Measurements from ENCODE around the gene SCAF4.
"Not testable (repeated sequence)": the region's sequence is repeated elsewhere in the genome, so short reads cannot be mapped to it uniquely, and the experiment has no call there.

SCAF4 gene

GRCh38 chr21:31654821-31655580 is 76.9 kb downstream of the SCAF4 start:
- not testable (repeated sequence) for DNase-seq (ENCODE audit: insufficient read length, low spot score); FAIRE-seq

DNA sequence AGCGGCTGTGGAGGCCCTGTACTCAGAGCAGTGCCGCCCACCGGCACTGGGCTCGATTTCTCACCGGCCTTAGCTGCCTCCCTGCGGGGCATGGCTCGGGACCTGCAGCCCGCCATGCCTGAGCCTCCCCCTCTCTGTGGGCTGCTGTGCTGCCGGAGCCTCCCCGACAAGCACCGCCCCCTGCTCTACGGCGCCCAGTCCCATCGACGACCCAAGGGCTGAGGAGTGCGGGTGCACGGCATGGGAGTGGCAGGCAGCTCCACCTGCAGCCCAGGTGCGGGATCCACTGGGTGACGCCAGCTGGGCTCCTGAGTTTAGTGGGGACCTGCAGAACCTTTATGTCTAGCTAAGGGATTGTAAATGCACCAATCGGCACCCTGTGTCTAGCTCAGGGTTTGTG is 77.6 kb downstream of the SCAF4 start:
- no peak for FAIRE-seq
- no peak for DNase-seq (ENCODE audit: insufficient read length, low spot score)

DNA sequence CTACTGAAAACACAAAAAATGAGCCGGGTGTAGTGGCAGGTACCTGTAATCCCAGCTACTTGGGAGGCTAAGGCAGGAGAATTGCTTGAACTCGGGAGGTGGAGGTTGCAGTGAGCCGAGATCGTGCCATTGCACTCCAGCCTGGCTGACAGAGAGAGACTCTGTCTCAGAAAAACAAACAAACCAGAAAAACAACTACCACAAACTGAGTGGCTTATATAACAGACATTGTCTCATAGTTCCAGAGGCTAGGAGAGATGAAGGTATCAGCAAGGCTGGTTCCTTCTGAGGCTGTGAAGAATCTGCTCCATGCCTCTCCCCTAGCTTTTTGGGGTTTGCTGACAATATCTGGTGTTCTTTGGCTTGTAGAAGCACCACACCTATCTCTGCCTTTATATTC is 80.4 kb downstream of the SCAF4 start:
- not testable (repeated sequence) for FAIRE-seq; DNase-seq (ENCODE audit: insufficient read length, low spot score)

- DNase-seq (ENCODE audit: insufficient read length, low spot score) (no peak), FAIRE-seq (no peak)
These were observed 81.0 kb downstream of the SCAF4 start for GRCh38 chr21:31650930-31651329.

DNA sequence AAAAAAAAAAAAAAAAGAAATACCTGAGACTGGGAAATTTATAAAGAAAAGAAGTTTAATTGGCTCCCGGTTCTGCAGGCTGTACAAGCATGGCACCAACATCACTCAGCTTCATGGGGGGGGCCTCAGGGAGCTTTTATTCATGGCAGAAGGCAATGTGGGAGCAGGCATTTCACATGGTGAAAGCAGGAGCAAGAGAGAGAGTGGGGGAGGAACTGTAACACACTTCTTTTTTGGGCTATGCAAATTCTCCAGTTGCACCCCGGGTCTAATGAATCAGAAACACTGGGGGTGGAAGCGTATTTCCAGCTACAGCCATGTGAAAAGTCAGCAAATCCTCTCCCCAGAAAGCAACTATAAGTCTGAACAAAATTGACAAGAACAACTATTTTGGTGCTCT is 84.3 kb downstream of the SCAF4 start:
- FAIRE-seq = no peak
- DNase-seq (ENCODE audit: insufficient read length, low spot score) = no peak

DNA sequence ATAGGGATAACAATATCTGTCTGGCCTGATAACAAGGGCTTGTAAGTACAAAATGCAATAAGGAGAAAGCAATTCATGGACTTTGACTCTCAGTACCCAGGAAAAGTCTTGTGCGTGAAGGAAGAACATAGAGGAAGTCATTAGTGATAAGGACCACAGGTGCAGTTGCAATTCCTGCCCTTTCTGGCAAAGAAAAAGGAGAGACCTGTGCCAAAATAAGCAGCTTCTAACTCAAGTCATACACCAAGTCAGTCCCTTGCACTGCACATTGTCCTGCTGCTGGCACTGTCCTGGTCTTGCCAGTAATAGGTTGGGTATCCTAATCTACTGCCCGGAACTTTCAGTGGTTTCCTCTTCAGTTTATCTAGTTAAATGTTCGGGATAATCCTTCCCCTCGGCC is 87.3 kb downstream of the SCAF4 start:
- FAIRE-seq = no peak

GRCh38 chr21:31641416-31641922 is 90.4 kb downstream of the SCAF4 start:
- DNase-seq (ENCODE audit: insufficient read length, low spot score) (no peak), FAIRE-seq (no peak)

More for the DNA sequence above, 87.3 kb downstream of the SCAF4 start:
- no peak for DNase-seq (ENCODE audit: insufficient read length, low spot score)

DNA sequence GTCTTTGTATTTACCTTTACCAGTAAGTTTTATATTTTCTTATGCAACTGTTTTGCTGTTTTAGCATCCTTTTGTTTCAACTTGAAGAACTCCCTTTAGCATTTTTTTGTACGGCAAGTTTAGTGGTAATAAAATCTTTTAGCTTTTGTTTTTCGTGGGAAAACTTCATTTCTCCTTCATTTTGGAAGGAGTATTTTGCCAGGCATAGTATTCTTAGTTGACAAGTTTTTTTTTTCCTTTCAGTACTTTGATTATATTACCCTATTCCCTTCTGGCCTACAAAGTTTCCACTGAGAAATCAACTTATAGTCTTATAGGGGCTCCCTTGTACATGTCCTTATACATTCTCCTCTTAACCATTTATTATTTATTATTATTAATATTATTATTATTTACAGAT is 95.0 kb downstream of the SCAF4 start:
- FAIRE-seq = no peak
- no peak for DNase-seq (ENCODE audit: insufficient read length, low spot score)

GRCh38 chr21:31634993-31635392 is 96.9 kb downstream of the SCAF4 start:
- DNase-seq (ENCODE audit: insufficient read length, low spot score) (no peak), FAIRE-seq (no peak)

DNA sequence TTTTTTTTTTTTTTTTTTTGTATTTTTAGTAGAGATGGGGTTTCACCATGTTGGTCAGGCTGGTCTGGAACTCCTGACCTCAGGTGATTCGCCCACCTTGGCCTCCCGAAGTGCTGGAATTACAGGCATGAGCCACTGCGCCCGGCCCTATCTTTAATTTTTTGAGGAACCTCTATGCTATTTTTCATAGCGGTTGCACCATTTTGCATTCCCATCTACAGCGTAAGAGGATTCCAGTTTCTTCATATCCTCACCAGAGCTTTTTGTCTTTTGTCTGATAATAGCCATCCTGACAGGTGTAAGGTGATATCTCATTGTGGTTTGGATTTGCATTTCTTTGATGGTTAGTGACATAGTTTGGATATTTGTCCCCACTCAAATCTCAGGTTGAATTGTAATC is 100.0 kb downstream of the SCAF4 start:
- not testable (repeated sequence) for DNase-seq (ENCODE audit: insufficient read length, low spot score); FAIRE-seq

GRCh38 chr21:31629972-31630711 is 101.8 kb downstream of the SCAF4 start:
- DNase-seq (ENCODE audit: insufficient read length, low spot score) (peak; percentile 53), FAIRE-seq (no peak)

DNA sequence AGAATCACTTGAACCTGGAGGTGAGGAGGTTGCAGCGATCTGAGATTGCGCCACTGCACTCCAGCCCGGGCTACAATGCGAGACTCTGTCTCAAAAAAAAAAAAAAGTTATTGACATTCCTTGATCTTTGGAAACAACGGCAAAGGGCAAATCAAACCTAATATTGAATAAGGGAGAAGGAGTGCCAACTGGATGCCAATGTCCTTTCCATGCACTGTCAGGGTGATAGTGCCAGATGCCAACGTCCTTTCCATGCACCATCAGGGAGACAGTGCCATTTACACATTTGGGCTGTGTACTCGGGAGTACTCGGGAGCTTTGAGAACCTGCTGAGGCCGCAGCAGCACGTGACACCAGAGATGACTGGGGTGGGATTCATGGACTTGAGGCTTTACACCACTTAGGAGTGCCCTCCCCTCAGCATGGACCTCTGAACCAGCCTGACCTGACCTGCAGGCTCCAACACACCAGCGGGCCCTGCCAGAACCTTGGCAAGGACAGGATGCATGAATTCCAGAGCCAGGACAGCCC is 106.9 kb downstream of the SCAF4 start:
- DNase-seq (ENCODE audit: insufficient read length, low spot score) (no peak), FAIRE-seq (no peak)

- DNase-seq (ENCODE audit: insufficient read length, low spot score) (no peak), FAIRE-seq (no peak)
These were observed 107.7 kb downstream of the SCAF4 start for GRCh38 chr21:31624181-31624580.

GRCh38 chr21:31623664-31624063 is 108.3 kb downstream of the SCAF4 start:
- FAIRE-seq (no peak), DNase-seq (ENCODE audit: insufficient read length, low spot score) (no peak)

- DNase-seq (ENCODE audit: insufficient read length, low spot score) = no peak
- no peak for FAIRE-seq
These were observed 109.5 kb downstream of the SCAF4 start for GRCh38 chr21:31622397-31622796.
